OCI-LY7 (cell line): ENCODE data around the gene SEC31B. TPM values are rescaled to one million over a fixed set of nuclear protein-coding genes. Genes with fewer than 3 reads are reported as not detected.

Source experiments
- BruUV-seq: library from RNA; stranded (reverse); fragments of 400-500 nt; replicated peaks from 2 replicates; lab custom pipeline; 2021; lab: Mats Ljungman, UMichigan
- CTCF ChIA-PET: fragments of 300-600 bp; sonication (Branson Sonifier 250); formaldehyde crosslinking; loops from one replicate; lab custom pipeline; 2022; ENCODE audit warnings: antibody characterized with exemption; ENCODE audit not compliant: unreplicated experiment; lab: Charles Lee
- POLR2A ChIA-PET: fragments of 300-600 bp; sonication (Branson Sonifier 250); formaldehyde crosslinking; loops from one replicate; lab custom pipeline; 2022; ENCODE audit warnings: antibody characterized with exemption; lab: Charles Lee
- DNase-seq: peaks from one replicate; pipeline ENCODE4 v3.0.0-alpha.2; 2015; ENCODE audit warnings: low spot score
- H2AFZ ChIP-seq: fragments of 200-600 bp; sonication (generic), shearing (Covaris generic); 2 replicates; pipeline ENCODE4 v1.6.1; 2014; ENCODE audit warnings: mild to moderate bottlenecking, antibody characterized with exemption, low read length, moderate library complexity
- H3K27ac ChIP-seq: fragments of 200-600 bp; sonication (generic); 2 replicates; pipeline ENCODE4 v1.5.1; 2014; ENCODE audit warnings: mixed run types, low read depth, mild to moderate bottlenecking, moderate library complexity, low read length, inconsistent platforms; ENCODE audit not compliant: poor library complexity, severe bottlenecking
- H3K36me3 ChIP-seq: fragments of 200-600 bp; sonication (generic); 2 replicates; pipeline ENCODE4 v1.6.1; 2014; ENCODE audit warnings: mild to moderate bottlenecking, antibody characterized with exemption, low read length, moderate library complexity, mixed read lengths; ENCODE audit not compliant: insufficient read depth
- H3K4me1 ChIP-seq: fragments of 200-600 bp; sonication (generic); 2 replicates; pipeline ENCODE4 v1.5.1; 2014; ENCODE audit warnings: mild to moderate bottlenecking, low read length; ENCODE audit not compliant: insufficient read depth, poor library complexity, severe bottlenecking
- H3K4me2 ChIP-seq: fragments of 200-600 bp; sonication (generic); 2 replicates; pipeline ENCODE4 v1.6.1; 2014; ENCODE audit warnings: mild to moderate bottlenecking, low read length
- H3K4me3 ChIP-seq: fragments of 200-600 bp; sonication (generic); 2 replicates; pipeline ENCODE4 v1.5.1; 2014; ENCODE audit warnings: mild to moderate bottlenecking, low read depth, low read length; ENCODE audit not compliant: poor library complexity, severe bottlenecking
- H3K79me2 ChIP-seq: fragments of 200-600 bp; sonication (generic); 2 replicates; pipeline ENCODE4 v1.6.1; 2016; ENCODE audit warnings: low read depth, mild to moderate bottlenecking, low read length, moderate library complexity, mixed read lengths; ENCODE audit not compliant: insufficient read depth
- H3K9me2 ChIP-seq: fragments of 200-600 bp; sonication (generic); 2 replicates; pipeline ENCODE4 v1.6.1; 2016; ENCODE audit warnings: mild to moderate bottlenecking, low read length, mixed read lengths; ENCODE audit not compliant: insufficient read depth
- H3K9me3 ChIP-seq: fragments of 200-600 bp; sonication (generic); 2 replicates; pipeline ENCODE4 v1.6.1; 2014; ENCODE audit warnings: mild to moderate bottlenecking, mixed run types, low read length, mixed read lengths
- H4K20me1 ChIP-seq: fragments of 200-600 bp; sonication (generic); 2 replicates; pipeline ENCODE4 v1.6.1; 2014; ENCODE audit warnings: mild to moderate bottlenecking, antibody characterized with exemption, low read length, moderate library complexity, mixed read lengths; ENCODE audit not compliant: insufficient read depth
- EZH2phosphoT487 ChIP-seq: fragments of 200-600 bp; sonication (generic); IDR thresholded peaks from 2 replicates; pipeline ENCODE4 v1.6.1; 2018; ENCODE audit warnings: low read depth, borderline replicate concordance, mild to moderate bottlenecking, mixed run types, antibody characterized with exemption, low read length, moderate library complexity, mixed read lengths
- intact Hi-C: fragments of 100-400 bp; cut with micrococcal nuclease; formaldehyde crosslinking; loops from one replicate; pipeline ENCODE4 v1.10.0; 2022; ENCODE audit not compliant: unreplicated experiment
- total RNA-seq, 2 experiments: library from RNA; depleted of rRNA in 1 of 2; stranded (reverse); fragments of >200 nt in 1 of 2; shearing (Covaris generic) in 1 of 2; gene quantifications; 2 replicates each; pipeline ENCODE4 v1.2.3, GENCODE V29; 2014 to 2022
- TF ChIP-seq, protein P1 (sequence below): fragments of 200-600 bp; sonication (generic); conservative IDR thresholded peaks from 2 replicates; pipeline ENCODE4 v1.5.1; 2014; ENCODE audit warnings: mild to moderate bottlenecking, antibody characterized with exemption, low read length, moderate library complexity, mixed read lengths

SEC31B gene
- total RNA-seq, 2 experiments from 2014 or later: 12.5 to 26.0 TPM

- no TSS peak for BruUV-seq
- H3K79me2 ChIP-seq: no peaks in the 10 kb centered on the region
- ChIA-PET POLR2A (no interaction called here), CTCF (no interaction called here)
- H3K9me3 ChIP-seq: no peaks in the 10 kb centered on the region
- no peaks in the 10 kb centered on the region for H3K36me3 ChIP-seq
- H3K4me2 ChIP-seq: no peak overlapping the region
- H4K20me1 ChIP-seq: no peaks in the 10 kb centered on the region
- H3K4me3 ChIP-seq: no peak overlapping the region
- no peak for DNase-seq
- H3K9me2 ChIP-seq: no peaks in the 10 kb centered on the region
- no peak overlapping the region for H3K27ac ChIP-seq
- H3K4me1 ChIP-seq: no peaks in the 10 kb centered on the region
- TF ChIP-seq, protein P1, sequence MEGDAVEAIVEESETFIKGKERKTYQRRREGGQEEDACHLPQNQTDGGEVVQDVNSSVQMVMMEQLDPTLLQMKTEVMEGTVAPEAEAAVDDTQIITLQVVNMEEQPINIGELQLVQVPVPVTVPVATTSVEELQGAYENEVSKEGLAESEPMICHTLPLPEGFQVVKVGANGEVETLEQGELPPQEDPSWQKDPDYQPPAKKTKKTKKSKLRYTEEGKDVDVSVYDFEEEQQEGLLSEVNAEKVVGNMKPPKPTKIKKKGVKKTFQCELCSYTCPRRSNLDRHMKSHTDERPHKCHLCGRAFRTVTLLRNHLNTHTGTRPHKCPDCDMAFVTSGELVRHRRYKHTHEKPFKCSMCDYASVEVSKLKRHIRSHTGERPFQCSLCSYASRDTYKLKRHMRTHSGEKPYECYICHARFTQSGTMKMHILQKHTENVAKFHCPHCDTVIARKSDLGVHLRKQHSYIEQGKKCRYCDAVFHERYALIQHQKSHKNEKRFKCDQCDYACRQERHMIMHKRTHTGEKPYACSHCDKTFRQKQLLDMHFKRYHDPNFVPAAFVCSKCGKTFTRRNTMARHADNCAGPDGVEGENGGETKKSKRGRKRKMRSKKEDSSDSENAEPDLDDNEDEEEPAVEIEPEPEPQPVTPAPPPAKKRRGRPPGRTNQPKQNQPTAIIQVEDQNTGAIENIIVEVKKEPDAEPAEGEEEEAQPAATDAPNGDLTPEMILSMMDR: no peak
- no peak overlapping the region for H2AFZ ChIP-seq
- intact Hi-C loops: no loop called here
Measured at GRCh38 chr10:100470367-100470766, 49.3 kb downstream of the SEC31B start.

DNA sequence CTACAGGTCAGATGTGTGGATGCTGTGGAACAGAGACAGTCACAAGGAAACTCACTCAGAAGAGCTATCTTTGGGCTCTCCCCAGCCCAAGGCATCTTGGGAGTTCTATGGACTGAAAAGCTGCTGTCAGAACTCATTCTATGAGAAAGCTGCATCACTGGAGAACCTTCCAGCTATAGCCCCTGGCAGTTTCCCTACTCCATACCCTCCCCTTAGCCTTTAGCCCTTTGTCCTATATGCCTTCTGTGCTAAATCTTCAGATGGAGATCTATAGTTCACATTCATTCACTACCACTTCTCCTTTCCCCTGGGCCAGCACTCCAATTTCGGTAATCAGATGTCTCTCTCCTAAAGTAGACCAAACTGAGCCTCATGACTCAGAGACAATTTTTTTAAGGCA is 49.9 kb downstream of the SEC31B start:
- Histone ChIP-seq H3K27ac (no peak overlapping the region), H3K79me2 (no peaks in the 10 kb centered on the region), H3K36me3 (no peaks in the 10 kb centered on the region), H3K4me2 (no peak overlapping the region), H3K9me3 (no peaks in the 10 kb centered on the region), H2AFZ (no peak overlapping the region), H3K4me1 (no peaks in the 10 kb centered on the region), H3K4me3 (no peak overlapping the region), H3K9me2 (no peaks in the 10 kb centered on the region), H4K20me1 (no peaks in the 10 kb centered on the region)
- BruUV-seq: no TSS peak
- POLR2A ChIA-PET: no interaction called here
- DNase-seq: no peak
- intact Hi-C loops: no loop called here
- TF ChIP-seq EZH2phosphoT487: no peak
- TF ChIP-seq, protein P1: no peak
- CTCF ChIA-PET: no interaction called here

- H3K36me3 ChIP-seq: no peaks in the 10 kb centered on the region
- H2AFZ ChIP-seq: no peak overlapping the region
- no peak overlapping the region for H3K27ac ChIP-seq
- H3K9me2 ChIP-seq: no peaks in the 10 kb centered on the region
- ChIA-PET CTCF (no interaction called here), POLR2A (interaction anchor here (0.8 kb wide), 1 partner anchor 669 kb away, joined by 3 read pairs; no protein-coding TSS in a partner anchor)
- no peak for DNase-seq
- H3K79me2 ChIP-seq: no peaks in the 10 kb centered on the region
- no peaks in the 10 kb centered on the region for H4K20me1 ChIP-seq
- no peaks in the 10 kb centered on the region for H3K4me1 ChIP-seq
- no peaks in the 10 kb centered on the region for H3K9me3 ChIP-seq
- no peak overlapping the region for H3K4me3 ChIP-seq
- intact Hi-C loops: no loop called here
- BruUV-seq: no TSS peak
- TF ChIP-seq, protein P1: no peak
- no peak overlapping the region for H3K4me2 ChIP-seq
Measured at GRCh38 chr10:100468978-100469377, 50.7 kb downstream of the SEC31B start.
